Body of pancreas (tissue), 4 donors: Measurements from ENCODE around the gene TMED4. TPM values are rescaled to one million over a fixed set of nuclear protein-coding genes. Genes with fewer than 3 reads are reported as not detected.

ENCODE experiments used
- ATAC-seq: fragments of 150-250 bp; one replicate; pipeline ENCODE4 v1.9.1; 2016
- DNase-seq, 4 donors: peaks; one replicate each; pipeline ENCODE4 v3.0.0-alpha.2; 2019
- H3K27ac ChIP-seq, 4 donors: fragments of 200-600 bp; sonication (generic); 1 replicate in 3 of 4; 2 replicates in 1 of 4; pipeline versions ENCODE4 v1.5.1 to v1.6.1; 2016 to 2019; ENCODE audit warnings: mild to moderate bottlenecking in 1 of 4, mixed read lengths in 1 of 4, moderate library complexity in 1 of 4
- H3K27me3 ChIP-seq, 2 donors: fragments of 200-600 bp; sonication (generic); one replicate each; pipeline ENCODE4 v1.6.0; 2016; ENCODE audit warnings: mild to moderate bottlenecking in 1 of 2
- H3K36me3 ChIP-seq, 2 donors: fragments of 200-600 bp; sonication (generic); replicated peaks in 1 of 2; 2 replicates each; pipeline ENCODE4 v1.5.1; 2016; ENCODE audit warnings: low read depth in 2 of 2; ENCODE audit not compliant: insufficient read depth in 1 of 2
- H3K4me1 ChIP-seq: fragments of 200-600 bp; sonication (generic); one replicate; pipeline ENCODE4 v1.6.0; 2016
- H3K4me3 ChIP-seq, 2 donors: fragments of 200-600 bp; sonication (generic); 1 replicate in 1 of 2; 2 replicates in 1 of 2; pipeline ENCODE4 v1.5.1; 2016 to 2019
- H3K9me3 ChIP-seq, 3 donors: fragments of 200-600 bp; sonication (generic); 1 replicate in 2 of 3; 2 replicates in 1 of 3; pipeline ENCODE4 v1.5.1; 2016
- POLR2A ChIP-seq, 3 donors: fragments of 450-650 bp; IDR thresholded peaks; one replicate each; pipeline ENCODE4 v1.6.1; 2016; ENCODE audit warnings: antibody characterized with exemption in 3 of 3, mild to moderate bottlenecking in 2 of 3
- WGBS, 2 donors: methylation state at CpG; one replicate each; pipeline ENCODE4 v1.1.5; 2017; 5-methylcytosine and 5-hydroxymethylcytosine counted together
- intact Hi-C: fragments of 100-400 bp; cut with DNase I; formaldehyde crosslinking; loops from one replicate; pipeline ENCODE4 v1.15.1; 2023
- total RNA-seq, 2 donors: library from RNA; depleted of rRNA; stranded (reverse); fragments of >200 nt; gene quantifications; one replicate each; pipeline ENCODE4 v1.1.0, GENCODE V29; 2016
- TF ChIP-seq, protein P1 (sequence below), 7 experiments: fragments of 450-650 bp in 4 of 7; fragments of 200-600 bp in 3 of 7; sonication (generic) in 3 of 7; IDR thresholded peaks; one replicate each; pipeline ENCODE4 v1.5.1; 2016 to 2019; ENCODE audit warnings: antibody characterized with exemption in 7 of 7

TMED4 gene
- total RNA-seq, 2 donors from 2014 or later, result 52.4 to 65.6 TPM

DNA sequence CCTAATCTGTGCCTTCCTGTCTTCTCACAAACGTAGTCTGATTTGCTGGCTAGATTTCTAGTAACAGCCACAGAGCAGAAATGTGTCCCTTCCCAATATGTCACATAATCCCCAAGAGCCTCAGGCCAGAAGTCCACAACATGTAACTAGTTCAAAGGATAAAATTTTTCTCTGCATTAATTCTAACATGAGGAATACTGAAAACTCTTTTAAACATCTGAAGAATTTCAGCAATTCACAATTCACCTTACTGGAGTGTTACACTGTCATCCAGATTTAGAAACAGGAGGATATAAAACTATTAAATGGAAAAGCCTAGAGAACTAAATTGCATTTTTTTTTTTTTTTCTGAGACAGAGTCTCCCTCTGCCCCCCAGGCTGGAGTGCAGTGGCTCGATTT lies 5.8 kb downstream of the TMED4 start:
- Histone ChIP-seq H3K27me3 (no peaks in the 10 kb centered on the region), H3K4me1 (peaks cover 40% of the 10 kb centered on the region), H3K9me3 (no peaks in the 10 kb centered on the region), H3K4me3 (no peak overlapping the region), H3K36me3 (peaks cover 0 to 22% of the 10 kb centered on the region in 2 donors), H3K27ac (no peak overlapping the region)
- WGBS, 2 donors, result 79 to 82% methylated on average over 2 of the region's 2 CpGs
- ATAC-seq, result no peak
- TF ChIP-seq, protein P1, sequence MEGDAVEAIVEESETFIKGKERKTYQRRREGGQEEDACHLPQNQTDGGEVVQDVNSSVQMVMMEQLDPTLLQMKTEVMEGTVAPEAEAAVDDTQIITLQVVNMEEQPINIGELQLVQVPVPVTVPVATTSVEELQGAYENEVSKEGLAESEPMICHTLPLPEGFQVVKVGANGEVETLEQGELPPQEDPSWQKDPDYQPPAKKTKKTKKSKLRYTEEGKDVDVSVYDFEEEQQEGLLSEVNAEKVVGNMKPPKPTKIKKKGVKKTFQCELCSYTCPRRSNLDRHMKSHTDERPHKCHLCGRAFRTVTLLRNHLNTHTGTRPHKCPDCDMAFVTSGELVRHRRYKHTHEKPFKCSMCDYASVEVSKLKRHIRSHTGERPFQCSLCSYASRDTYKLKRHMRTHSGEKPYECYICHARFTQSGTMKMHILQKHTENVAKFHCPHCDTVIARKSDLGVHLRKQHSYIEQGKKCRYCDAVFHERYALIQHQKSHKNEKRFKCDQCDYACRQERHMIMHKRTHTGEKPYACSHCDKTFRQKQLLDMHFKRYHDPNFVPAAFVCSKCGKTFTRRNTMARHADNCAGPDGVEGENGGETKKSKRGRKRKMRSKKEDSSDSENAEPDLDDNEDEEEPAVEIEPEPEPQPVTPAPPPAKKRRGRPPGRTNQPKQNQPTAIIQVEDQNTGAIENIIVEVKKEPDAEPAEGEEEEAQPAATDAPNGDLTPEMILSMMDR (IDR thresholded peaks at IDR 0.05), result no peak
- TF ChIP-seq POLR2A (IDR thresholded peaks at IDR 0.05), result no peak
- intact Hi-C loops, result no loop called here
- DNase-seq, result no peak

GRCh38 chr7:44575054-44575453 lies 7.0 kb downstream of the TMED4 start:
- peaks cover 9 to 30% of the 10 kb centered on the region in 2 donors for H3K36me3 ChIP-seq

DNA sequence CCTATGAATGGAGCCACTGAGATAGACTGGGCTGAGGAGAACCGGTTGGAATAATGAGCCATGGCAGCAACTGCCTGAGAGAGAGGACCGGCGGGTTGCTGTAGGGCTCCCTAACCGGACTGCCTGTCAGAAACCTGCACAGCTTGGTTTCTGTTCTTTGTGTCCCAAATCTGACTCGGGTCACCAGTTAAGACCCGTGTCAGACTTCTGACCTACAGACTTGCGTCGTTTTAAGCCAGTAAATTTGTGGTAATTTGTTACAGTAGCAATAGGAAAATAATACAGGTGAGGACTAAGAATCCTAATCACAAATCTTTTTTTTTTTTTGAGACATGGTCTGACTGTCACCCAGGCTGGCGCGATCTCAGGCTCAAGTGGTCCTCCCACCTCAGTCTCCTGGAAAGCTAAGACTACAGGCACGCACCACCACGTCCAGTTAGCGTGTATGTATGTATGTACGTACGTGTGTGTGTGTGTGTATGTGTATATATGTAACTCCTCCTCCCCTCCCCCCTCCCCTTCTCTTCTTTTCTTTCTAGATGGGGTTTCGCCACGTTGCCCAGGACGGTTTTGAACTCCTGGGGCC lies 7.7 kb downstream of the TMED4 start:
- no peak for DNase-seq
- peaks cover 9 to 31% of the 10 kb centered on the region in 2 donors for H3K36me3 ChIP-seq

More at GRCh38 chr7:44575054-44575453, 7.0 kb downstream of the TMED4 start:
- H3K4me3 ChIP-seq, result no peak overlapping the region
- intact Hi-C loops, result no loop called here
- DNase-seq (no peak), ATAC-seq (no peak)
- H3K27me3 ChIP-seq, result no peaks in the 10 kb centered on the region
- no peak for TF ChIP-seq POLR2A (IDR thresholded peaks at IDR 0.05)
- no peak overlapping the region for H3K27ac ChIP-seq
- H3K9me3 ChIP-seq, result no peaks in the 10 kb centered on the region
- H3K4me1 ChIP-seq, result peaks cover 28% of the 10 kb centered on the region

GRCh38 chr7:44573464-44574286 lies 8.4 kb downstream of the TMED4 start, which contains the start of gene DDX56:
TSS of gene DDX56 (minus strand) at chr7:44573908. CDS start at chr7:44573895, 13 bp downstream.
- ATAC-seq (peak; percentile 99), DNase-seq (peak; percentile 94 to 95 (median 95))
- peak; percentile 55 to 90 (median 88) for TF ChIP-seq POLR2A (IDR thresholded peaks at IDR 0.05)
- TF ChIP-seq, protein P1 (IDR thresholded peaks at IDR 0.05), result no peak
- H3K4me3 ChIP-seq, result peak within 1 kb of the TSS; percentile 57 to 73
- WGBS, 2 donors, result 0 to 1% methylated on average over 33 to 74 of the region's 74 CpGs
- peaks cover 22% of the 10 kb centered on the region for H3K4me1 ChIP-seq
- intact Hi-C loops, result no loop called here
- H3K27me3 ChIP-seq, result no peaks in the 10 kb centered on the region
- no peaks in the 10 kb centered on the region for H3K9me3 ChIP-seq
- H3K36me3 ChIP-seq, result peaks cover 14 to 33% of the 10 kb centered on the region in 2 donors
- peak within 1 kb of the TSS; percentile 57 to 88 (median 84) for H3K27ac ChIP-seq

More for the DNA sequence above, 7.7 kb downstream of the TMED4 start:
- TF ChIP-seq POLR2A (IDR thresholded peaks at IDR 0.05), result no peak
- TF ChIP-seq, protein P1 (IDR thresholded peaks at IDR 0.05), result no peak
- Histone ChIP-seq H3K4me1 (peaks cover 22% of the 10 kb centered on the region), H3K4me3 (peak overlapping the region; percentile 57 to 73), H3K27me3 (no peaks in the 10 kb centered on the region), H3K27ac (peak overlapping the region; percentile 57 to 88 (median 84)), H3K9me3 (no peaks in the 10 kb centered on the region)
- intact Hi-C loops, result no loop called here
- ATAC-seq, result no peak
- 24 to 28% methylated on average over 15 to 18 of the region's 18 CpGs for WGBS, 2 donors

DNA sequence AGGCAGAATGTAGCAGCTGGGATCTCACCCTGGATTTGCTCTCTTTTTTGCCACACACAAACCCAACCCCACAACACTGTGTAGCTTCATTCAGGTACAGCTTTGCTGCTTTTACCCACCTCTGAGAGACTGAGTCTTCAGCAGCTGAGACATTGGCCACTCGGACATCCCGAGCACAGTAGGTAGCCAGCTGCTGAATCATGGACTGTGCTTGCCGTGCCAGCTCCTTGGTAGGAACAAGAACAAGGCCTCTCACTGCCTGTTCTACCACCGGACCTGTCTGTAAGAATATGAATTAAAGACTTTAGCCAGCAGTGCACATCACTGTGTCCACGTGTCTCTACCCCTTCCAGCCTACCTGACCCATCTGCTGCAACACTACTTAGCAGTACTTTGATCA lies 9.3 kb downstream of the TMED4 start:
- Histone ChIP-seq H3K9me3 (no peaks in the 10 kb centered on the region), H3K27me3 (no peaks in the 10 kb centered on the region), H3K4me3 (peak overlapping the region in 1 of 2 donors; percentile 73), H3K36me3 (peaks cover 19 to 37% of the 10 kb centered on the region in 2 donors), H3K4me1 (peaks cover 22% of the 10 kb centered on the region), H3K27ac (no peak overlapping the region)
- ATAC-seq (no peak), DNase-seq (no peak)
- no peak for TF ChIP-seq POLR2A (IDR thresholded peaks at IDR 0.05)
- TF ChIP-seq, protein P1 (IDR thresholded peaks at IDR 0.05), result no peak
- intact Hi-C loops, result no loop called here
- WGBS, 2 donors, result 52 to 57% methylated on average over 5 of the region's 5 CpGs
